NCI-H187 (cell line): ENCODE results near the gene SH2B2.
A peak's percentile ranks its signal among the peaks of the same experiment; 100 is the strongest.

ENCODE experiments used
- DNase-seq, 2 experiments: peaks; one replicate each; lab custom pipeline; 2025; lab: John Stamatoyannopoulos, UW

The SH2B2 gene

DNA sequence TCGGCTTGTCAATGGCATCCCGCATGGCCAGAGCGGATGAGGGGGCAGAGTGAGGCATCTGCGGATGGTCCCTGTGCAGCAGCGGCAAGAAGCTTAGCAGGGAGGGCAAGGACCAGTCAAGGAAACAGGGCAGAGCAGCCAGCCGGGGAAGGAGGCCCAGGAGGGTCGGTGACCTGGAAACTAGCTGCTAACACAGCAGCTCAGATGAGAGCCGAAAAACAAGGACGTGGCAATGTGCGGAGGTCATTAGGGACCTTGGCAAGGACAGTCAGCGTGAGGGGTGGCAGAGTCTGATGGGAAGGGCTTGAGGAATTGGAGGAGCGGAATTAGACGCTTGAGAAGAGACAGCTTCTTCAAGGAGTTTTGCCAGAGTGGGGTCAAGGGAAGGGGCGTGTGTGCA lies 20.1 kb upstream of the SH2B2 start:
- DNase-seq = no peak

DNA sequence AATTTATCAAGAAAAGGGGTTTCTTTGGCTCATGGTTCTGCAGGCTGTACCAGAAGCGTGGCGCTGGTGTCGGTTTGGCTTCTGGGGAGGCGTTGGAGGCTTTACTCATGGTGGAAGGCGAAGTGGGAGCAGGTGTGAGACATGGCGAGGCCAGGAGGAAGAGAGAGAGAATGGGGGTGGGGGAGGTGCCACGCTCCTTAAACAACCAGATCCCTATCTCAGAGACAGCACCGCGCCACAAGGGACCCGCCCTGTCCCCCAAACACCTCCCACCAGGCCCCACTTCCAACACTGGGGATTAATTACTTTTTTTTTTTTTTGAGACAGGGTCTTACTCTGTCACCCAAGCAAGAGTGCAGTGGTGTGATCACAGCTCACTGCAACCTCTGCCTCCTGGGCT lies 18.0 kb upstream of the SH2B2 start:
- DNase-seq = no peak

DNA sequence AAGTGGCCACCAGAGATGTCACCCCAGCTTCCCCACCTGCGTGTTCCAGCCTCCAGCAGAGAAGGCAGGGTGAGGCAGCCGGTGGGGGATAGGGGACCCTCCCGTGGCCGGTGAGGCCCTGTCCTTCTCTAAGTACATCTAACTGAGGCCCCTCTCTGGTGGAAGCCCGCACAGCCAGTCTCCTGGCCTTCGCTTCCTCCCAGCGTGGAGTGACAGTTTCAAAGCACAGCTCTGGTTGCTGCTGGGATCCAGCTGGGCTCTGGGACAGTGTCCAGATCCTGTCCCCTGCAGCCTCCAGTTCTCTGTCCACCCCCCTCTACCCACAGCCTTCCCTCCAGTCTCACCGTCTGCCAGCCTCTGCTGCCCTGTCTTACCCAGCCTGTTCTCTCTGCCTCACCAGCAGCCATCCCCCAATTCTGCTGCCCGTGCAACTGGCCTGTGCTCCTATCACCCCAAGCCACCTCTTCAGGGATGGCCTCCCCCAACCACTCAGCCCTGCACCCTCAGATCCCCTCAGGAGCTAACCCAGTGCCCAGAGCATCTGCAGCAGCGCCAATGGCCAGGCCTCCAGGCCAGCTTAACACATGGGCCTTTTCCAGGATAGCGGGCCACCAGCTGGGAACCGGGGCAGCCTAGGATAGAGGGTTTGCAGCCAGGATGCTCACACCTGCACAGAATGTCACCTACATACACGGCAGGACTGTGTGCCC lies 16.3 kb upstream of the SH2B2 start:
- no peak for DNase-seq

DNA sequence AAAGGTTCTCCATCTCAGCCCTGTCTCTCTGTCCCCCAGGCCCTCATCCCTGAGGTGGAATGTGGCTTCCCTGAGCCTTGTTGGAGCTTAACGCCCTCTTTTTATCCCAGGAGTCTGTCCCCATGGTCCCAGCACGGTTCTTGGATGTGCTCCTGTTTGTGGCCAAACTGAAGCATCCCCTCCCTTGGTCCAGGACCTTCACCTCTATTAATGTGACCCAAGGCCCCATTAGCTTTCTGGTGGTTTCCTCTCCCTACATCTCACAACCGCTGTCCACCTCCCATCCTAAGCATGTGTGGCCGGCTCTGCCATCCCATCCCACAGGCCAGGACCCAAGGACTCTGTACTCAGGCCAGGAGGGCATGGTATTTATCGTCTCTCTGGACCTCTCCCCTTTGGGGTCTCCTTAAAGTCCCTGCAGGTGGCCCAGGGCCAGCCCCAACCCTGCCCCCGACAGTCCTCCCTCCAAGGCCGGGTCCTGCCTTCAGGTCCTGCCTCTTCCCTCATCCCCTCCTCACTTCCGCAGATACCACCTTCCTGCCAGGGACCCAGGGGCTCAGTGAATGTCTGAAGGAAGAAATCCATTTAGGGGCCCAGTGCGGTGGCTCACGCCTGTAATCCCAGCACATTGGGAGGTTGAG lies 15.4 kb upstream of the SH2B2 start:
- no peak for DNase-seq

DNA sequence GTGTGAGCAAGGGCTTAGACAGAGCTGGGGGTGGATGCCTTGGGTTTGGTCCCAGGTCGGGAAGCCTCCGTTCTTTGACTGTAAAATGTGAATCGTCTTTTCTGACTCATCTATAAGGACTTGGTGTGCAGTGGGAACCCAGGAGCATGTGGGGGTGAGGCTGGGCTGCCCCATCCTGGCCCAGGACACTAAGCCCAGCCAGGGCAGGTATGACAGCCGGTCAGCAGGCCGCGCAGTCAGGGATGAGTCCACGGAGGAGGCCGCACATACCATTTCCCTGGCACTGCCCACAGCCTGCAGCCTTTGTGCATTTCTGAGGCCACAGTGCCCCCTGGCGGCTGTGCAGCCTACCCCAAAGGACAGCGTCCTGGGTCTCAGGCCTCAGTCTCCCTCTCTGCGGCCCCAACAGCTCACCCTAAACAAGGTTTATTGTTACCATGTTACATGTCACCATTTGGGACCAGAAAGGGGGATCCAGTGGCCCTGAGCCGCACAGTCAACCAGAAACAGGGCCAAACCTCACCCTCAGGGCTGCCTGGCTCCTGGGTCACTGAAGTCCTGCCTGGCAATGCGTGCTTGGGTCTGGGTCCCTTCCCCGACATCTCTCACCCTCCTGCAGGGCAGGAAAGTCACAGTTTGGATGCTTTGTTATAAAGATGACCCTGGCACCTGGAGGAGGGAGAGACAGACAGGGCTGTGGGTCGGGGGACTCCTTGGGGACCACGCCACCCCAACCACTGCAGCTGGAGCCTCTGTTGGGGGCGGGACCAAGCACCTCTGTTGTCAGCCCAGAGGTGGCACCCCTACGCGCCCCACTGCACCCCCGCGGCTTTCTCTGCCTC lies 14.4 kb upstream of the SH2B2 start:
- no peak for DNase-seq

DNA sequence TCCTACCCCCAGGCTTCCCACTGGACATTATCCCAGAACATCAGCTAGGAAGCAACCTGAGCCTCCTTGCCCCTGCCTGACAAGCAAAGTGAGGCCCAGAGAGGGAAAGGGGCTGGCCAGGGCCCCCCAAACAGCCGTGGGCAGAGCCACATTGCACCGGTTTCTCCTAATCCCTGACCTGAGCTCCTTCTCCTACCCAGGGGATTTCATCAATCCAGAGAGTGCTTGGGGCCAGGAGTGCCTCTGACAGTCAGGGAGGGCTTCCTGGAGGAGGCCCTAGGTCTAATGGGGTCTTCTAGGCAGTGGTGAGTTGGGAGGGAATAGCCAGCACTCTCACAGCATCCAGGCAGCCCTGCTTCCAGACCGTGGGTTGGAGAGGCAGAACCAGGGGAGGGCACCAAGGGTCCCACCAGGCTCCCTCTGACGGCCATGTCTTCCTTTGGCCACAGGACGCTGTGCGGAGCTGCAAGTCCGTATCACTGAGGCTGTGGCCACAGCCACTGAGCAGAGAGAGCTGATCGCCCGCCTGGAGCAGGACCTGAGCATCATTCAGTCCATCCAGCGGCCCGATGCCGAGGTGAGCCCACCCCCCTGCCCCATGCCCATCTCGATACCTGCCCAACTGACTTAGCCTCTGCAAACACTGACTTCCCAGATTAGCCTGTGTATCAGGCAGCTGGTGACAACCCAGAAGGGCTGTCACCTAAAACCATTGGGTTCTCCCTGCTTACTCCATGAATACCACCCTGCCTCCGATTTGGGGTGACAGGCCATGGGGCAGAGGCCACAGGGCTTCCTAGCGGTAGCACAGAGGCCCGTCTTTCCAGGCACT lies 13.5 kb upstream of the SH2B2 start:
- DNase-seq = no peak

DNA sequence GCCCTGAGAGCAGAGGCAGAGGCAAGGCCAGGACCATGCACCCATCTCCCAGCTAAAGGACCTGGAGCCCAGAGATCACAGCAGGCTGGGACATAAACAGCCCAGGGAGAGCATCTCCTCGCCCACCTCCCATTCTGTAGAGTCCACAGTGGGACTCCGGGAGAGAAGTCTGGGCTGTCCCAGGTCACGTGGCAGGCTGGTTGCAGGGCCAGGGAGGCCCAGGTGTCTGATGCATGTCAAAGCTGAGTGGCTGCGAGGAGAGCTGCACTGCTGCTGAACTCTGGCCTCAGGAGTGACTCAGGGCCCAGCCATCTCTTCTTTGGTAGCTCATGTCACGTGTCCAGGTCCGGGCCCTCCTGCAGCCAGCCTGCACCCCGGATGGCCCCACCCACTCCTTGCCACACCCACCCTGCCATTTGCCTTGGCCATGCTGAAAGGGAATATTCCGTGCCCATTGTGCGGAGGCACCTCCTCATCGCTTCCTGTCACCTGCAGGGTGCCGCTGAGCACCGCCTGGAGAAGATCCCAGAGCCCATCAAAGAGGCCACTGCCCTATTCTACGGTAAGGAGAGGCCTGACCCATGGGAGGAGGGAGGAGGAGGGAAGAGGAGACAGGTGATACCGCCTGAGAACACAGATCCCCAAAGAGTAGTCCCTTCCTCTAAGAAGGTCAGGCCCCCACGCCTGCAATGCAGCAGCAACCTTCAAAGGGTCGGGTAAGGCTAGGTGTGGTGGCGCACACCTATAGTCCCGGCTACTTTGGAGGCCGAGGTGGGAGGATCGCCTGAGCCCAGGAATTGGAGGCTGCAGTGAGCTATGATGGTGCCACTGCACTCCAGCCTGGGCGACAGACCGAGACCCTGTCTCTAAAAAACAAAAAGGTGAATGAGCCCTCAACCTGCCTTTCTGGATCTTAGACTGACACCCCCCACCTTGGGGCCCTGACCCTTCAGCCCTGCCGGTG lies 12.6 kb upstream of the SH2B2 start:
- no peak for DNase-seq

DNA sequence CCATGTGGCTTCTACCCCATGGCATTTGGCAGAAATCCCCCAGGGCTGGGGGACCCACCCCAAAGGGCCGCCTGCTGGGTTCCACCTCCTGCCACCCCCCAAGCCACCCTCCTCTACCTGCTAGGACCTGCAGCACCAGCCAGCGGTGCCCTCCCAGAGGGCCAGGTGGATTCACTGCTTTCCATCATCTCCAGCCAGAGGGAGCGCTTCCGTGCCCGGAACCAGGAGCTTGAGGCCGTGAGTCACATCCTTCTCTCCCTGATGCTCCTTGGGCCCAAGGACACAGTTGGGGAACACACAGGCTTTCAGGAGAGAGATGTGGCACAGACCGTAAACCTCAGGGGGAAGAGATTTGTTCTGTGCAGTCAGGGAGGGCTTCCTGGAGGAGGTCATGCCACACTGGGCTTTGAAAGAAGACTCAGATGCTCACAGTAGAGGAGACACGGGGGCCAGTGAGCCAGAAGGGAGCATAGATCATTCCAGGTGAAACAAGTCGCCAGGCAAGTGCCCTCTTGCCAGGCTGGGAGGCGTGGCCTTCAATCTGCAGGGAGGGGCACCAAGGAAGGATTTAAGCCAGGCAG lies 11.5 kb upstream of the SH2B2 start:
- DNase-seq = no peak

DNA sequence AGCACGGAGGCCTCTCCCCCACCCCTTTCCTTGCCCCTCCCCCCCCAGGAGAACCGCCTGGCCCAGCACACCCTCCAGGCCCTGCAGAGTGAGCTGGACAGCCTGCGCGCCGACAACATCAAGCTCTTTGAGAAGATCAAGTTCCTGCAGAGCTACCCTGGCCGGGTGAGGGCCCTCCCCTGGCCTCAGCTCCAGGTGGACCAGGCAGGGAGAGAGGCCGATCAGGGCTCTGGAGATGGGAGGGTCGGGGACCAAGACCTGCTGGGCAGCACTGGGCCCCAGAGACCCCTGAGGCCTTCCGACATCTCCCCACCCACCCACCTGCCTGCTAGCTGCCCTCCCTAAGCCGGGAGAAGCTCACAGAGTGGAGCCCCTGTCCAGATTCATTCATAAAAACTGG lies 8.8 kb upstream of the SH2B2 start:
- no peak for DNase-seq

DNA sequence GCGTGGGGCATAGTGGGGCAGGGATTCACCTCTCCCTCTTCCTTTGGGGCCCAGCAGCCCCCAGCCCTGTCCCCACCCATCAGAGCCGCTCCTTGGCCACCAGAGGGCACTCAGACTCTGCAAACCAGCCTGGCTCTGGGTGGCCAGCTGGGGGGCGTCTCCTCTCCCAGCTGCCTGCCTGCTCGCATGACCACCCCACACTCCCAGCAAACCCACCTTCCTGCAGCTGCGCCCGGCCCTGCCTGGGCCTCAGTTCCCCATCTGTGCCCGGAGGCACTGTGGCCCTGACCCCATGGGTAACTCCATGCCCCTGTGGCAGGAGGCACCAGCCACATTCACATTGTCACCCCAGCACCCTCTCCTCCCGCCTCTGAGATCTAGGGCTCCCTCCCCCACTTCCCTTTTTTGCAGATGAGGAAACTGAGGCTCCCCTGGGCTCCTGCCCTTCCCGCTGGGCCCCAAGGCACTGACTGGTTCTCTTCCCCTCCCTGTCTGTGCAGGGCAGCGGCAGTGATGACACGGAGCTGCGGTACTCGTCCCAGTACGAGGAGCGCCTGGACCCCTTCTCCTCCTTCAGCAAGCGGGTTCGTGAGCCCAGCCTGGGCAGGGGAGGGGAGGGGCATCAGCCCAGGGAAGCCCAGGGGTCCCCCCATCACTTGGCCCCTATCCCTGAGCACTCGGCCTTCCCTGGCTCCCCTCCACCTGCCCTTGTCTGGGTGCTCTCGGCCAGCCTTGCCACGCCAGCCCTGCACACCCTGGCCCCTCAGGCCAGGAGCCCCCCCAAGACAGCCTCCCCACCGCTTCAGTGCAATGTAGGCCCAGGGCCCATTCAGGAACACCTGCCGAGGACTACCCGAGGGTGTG lies 6.9 kb upstream of the SH2B2 start:
- peak in 1 of 2 experiments; percentile 6 for DNase-seq

DNA sequence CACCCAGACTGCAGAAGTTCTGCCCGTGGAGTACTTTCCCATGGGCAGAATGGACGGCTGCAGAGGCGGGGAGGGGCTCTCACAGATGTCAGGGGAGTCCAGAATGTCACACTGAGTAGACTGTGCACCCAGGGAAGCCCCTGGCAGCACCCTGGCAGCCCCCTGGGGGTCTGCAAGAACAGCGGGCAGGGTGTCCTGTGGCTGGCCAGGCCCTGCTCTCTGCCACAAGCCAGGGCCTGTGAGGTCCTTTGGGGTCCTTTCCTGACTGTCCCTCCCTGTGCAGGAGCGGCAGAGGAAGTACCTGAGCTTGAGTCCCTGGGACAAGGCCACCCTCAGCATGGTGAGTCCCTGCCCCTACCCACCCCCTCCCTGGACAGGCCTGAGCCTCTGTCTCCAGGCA lies 6.1 kb upstream of the SH2B2 start:
- DNase-seq = no peak

DNA sequence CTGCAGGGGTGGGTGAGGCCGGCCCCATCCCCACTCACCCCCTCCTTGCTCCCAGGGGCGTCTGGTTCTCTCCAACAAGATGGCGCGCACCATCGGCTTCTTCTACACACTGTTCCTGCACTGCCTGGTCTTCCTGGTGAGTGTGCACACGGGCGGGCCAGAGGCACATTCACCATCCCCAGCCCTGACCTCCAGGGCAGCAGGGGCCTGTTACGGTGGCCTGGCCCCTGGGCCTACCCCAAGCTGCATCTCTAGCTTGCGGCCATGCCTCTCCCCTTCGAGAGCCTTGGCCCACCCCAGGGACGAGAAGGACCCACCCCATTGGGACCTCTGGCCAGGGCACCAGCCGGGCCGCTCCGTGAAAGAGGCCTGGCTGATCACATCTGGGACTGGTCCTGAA lies 4.9 kb upstream of the SH2B2 start:
- DNase-seq = no peak

DNA sequence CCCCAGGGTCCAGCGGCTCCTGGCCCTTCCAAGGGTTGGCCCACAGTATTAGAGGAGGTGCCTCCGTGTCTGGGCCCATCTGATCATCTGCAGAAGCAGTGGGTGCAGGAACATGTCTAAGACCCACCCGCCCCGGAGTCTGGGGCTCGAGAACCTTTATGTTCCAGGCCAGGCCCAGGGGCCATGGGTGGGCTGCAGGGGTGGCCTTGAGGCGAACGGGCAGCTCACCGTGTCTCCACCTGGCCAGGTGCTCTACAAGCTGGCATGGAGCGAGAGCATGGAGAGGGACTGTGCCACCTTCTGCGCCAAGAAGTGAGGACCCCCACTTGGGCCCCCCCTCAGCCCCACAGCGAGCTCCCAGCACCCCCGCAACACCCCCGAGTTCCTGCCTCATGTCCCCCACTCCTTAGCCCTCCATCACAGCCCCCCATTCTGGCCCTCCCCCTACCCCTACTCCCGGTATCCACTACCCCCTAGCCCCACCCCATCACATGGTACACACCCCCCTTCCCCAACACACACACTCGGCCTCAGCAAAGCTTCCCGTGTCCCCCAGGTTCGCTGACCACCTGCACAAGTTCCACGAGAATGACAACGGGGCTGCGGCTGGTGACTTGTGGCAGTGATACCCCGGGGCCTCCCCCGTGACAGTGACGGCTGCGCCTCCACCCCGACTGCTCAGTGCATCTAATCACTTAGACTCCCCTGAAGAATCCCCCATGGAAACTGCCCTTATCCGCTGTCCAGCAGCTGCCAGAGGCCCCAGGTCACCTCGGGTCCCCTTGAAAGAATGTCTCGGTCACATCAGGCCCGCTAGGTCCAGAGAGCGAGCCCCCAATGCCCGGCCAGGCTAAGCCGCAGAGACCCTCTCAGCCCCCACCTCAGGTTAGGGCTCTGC lies 4.0 kb upstream of the SH2B2 start:
- no peak for DNase-seq

DNA sequence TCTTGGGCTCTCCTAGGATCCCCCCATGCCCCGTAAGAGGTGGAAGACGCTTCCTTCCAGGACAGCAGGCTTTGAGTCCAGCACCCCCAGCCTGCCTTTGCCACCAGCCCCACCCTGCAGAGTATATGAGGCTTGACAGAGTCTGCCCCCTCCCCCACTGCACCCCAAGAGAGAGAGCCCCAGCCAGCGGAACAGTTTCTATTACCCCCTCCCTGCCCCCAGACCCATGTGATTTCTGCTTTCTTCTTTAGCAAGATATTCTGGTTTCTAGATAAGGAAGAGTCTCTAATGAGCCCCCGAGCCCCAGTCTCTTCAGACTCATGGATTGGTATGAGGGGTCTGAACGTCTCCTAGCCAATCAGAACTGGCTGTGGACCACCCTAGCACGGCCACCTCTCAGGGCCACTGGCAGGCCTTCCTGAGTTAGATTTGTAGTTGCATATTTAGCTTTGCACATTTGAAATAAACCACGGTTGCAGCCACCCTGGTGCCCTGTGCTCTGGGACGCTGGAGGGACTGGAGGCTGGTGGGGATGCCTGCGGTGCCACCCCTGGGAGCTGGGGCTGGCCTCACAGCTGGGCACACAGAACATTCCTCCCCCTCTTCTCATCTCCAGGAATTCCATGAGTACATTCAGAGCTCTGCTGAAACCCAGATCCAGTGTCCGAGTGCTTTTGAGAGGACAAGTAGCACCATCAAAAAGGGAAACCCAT lies 3.0 kb upstream of the SH2B2 start:
- no peak for DNase-seq

DNA sequence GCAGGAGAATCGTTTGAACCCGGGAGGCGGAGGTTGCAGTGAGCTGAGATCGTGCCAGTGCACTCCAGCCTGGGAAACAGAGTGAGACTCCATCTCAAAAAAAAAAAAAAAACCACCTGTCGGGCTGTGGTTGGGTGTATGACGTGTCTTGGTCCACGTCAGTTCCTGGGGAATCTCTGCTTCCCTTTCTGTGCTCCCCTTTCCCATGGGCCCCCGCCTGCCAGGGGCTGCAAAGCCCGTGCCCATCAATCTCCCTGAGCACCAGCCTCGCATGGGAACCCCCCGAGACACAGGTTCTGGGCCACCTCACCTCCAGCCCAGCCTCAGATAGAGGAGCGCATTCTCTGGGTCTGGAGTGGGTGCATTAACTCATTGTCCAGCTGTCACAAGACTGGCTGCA lies 2.3 kb upstream of the SH2B2 start:
- no peak for DNase-seq

DNA sequence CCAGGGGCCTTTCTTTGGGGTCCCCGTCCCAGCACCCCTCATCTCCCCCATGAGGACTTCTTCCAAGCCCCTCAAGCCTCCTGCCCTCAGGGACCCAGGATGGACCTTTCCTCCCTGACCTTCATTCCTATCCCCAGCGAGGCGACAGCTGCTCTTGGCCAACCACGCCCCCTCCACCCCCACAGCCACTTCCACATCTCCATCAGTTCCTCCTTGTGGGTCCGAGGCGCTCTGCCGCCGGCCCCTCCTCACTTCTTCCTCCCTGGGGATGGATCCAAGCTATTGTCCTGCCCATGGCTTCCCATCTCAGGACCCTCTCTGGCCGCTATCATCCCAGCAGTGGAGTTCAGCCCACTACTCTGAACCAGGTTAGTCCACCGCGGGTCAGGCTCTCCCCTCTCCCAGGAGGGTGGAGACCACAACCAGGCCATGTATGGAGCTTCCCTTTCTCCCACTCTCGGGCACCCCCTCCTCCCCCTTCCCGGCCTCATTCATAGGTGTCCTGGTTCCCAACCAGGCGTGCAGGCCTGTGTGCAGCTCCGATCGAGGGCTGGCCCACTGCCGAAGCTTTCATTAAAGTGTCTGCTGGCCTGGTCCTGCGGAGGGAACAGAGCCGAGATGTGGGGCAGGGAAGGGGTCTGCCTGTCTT lies 1.7 kb upstream of the SH2B2 start:
- DNase-seq = no peak

DNA sequence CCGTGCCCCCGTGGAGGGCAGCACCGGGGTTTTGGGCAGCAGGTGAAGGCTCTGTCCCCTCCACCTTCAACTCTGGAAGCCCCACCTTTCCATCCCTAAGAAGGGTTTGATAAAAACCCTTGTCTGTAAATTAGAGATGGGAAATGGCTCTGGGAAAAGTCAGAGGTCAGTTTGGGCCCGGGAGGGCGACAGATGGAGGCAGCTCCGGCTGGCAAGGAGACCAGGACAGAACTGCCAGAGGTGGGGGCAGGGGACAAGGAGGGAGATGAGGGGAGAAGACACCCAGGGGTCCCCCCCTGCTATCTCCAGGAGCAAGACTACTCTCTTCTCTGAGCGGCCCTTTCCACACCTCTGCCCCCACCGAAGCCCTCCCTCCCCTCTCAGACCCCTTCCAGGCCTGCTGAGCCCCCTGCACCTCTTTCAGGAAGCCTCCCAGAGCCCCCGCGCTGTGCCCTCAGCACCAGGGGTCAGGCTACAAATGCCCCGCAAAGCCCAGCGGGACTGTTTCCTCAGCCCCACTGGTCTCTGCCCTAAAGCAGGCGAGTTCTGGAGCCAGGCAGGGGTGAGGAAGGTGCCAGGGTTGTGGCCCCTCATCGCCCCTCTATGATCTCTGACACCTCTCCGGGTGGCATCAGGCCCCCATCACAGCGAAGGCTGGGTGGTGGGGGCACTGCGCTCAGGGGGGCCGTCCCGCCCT lies 980 bp upstream of the SH2B2 start:
- no peak for DNase-seq
